WTC11 (cell line): ENCODE results near the gene SLCO4A1. TPM values are rescaled to one million over a fixed set of nuclear protein-coding genes. Genes with fewer than 3 reads are reported as not detected.

Source experiments
- ATAC-seq: fragments of 200-7000 bp; cut with Tn5 transposase; 2 replicates; pipeline ENCODE4 v1.10.0; 2021; ENCODE audit warnings: mild to moderate bottlenecking, moderate library complexity
- CTCF ChIA-PET: fragments of 300-600 bp; sonication (Branson Sonifier 250); formaldehyde crosslinking; loops from one replicate; lab custom pipeline; 2021; ENCODE audit warnings: antibody characterized with exemption; lab: Charles Lee
- POLR2A ChIA-PET: fragments of 350-600 bp; sonication (Branson Sonifier 250); formaldehyde crosslinking; loops from one replicate; lab custom pipeline; 2021; ENCODE audit warnings: antibody characterized with exemption; lab: Charles Lee
- DNase-seq: peaks from one replicate; pipeline ENCODE4 v3.0.0; 2021; ENCODE audit warnings: low spot score
- H3K27ac Mint-ChIP-seq: 2 replicates; pipeline ENCODE4 v1.8.0; 2021; ENCODE audit warnings: mixed read lengths
- H3K27me3 Mint-ChIP-seq: 2 replicates; pipeline ENCODE4 v1.8.0; 2021; ENCODE audit warnings: low read depth, mild to moderate bottlenecking, moderate library complexity, mixed read lengths
- H3K36me3 Mint-ChIP-seq: 2 replicates; pipeline ENCODE4 v1.8.0; 2021; ENCODE audit warnings: mixed read lengths
- H3K4me1 Mint-ChIP-seq: 2 replicates; pipeline ENCODE4 v1.8.0; 2022; ENCODE audit warnings: mixed read lengths
- H3K4me3 Mint-ChIP-seq: 2 replicates; pipeline ENCODE4 v1.8.0; 2021; ENCODE audit warnings: mild to moderate bottlenecking, moderate library complexity, mixed read lengths
- H3K9me3 Mint-ChIP-seq: 2 replicates; pipeline ENCODE4 v1.8.0; 2021; ENCODE audit warnings: mixed read lengths
- ATF1 ChIP-seq: sonication (generic); formaldehyde crosslinking; IDR thresholded peaks from 2 replicates; pipeline ENCODE4 v1.8.1; 2023; ENCODE audit warnings: mild to moderate bottlenecking, moderate library complexity, missing genetic modification reagents
- CBFB ChIP-seq: sonication (generic); formaldehyde crosslinking; IDR thresholded peaks from 2 replicates; pipeline ENCODE4 v1.8.1; 2022; ENCODE audit warnings: mild to moderate bottlenecking, low read depth, missing genetic modification reagents
- CREB1 ChIP-seq: sonication (generic); formaldehyde crosslinking; IDR thresholded peaks from 2 replicates; pipeline ENCODE4 v1.8.0; 2023; ENCODE audit warnings: mild to moderate bottlenecking, missing genetic modification reagents
- CREM ChIP-seq: sonication (generic); formaldehyde crosslinking; IDR thresholded peaks from 2 replicates; pipeline ENCODE4 v1.8.1; 2022; ENCODE audit warnings: mild to moderate bottlenecking, missing genetic modification reagents, moderate library complexity
- EMX1 ChIP-seq: fragments of 250-450 bp; sonication (Bioruptor Pico); IDR thresholded peaks from 2 replicates; pipeline ENCODE4 v1.8.0; 2021; ENCODE audit warnings: mild to moderate bottlenecking
- IRF1 ChIP-seq: sonication (generic); formaldehyde crosslinking; IDR thresholded peaks from 2 replicates; pipeline ENCODE4 v1.8.0; 2023; ENCODE audit warnings: missing genetic modification reagents
- JAZF1 ChIP-seq: fragments of 250-450 bp; sonication (Bioruptor Pico); IDR thresholded peaks from 2 replicates; pipeline ENCODE4 v1.9.0; 2021; ENCODE audit warnings: moderate library complexity, mild to moderate bottlenecking, inconsistent platforms
- JUN ChIP-seq: sonication (generic); formaldehyde crosslinking; IDR thresholded peaks from 2 replicates; pipeline ENCODE4 v1.8.0; 2023; ENCODE audit warnings: mild to moderate bottlenecking, missing genetic modification reagents
- MYBL2 ChIP-seq: sonication (generic); formaldehyde crosslinking; IDR thresholded peaks from 2 replicates; pipeline ENCODE4 v1.8.1; 2023; ENCODE audit warnings: mild to moderate bottlenecking, moderate library complexity, missing genetic modification reagents
- NFATC4 ChIP-seq: fragments of 250-450 bp; sonication (Bioruptor Pico); IDR thresholded peaks from 2 replicates; pipeline ENCODE4 v1.9.0; 2021; ENCODE audit warnings: mild to moderate bottlenecking
- NFYB ChIP-seq: sonication (generic); formaldehyde crosslinking; conservative IDR thresholded peaks from 2 replicates; pipeline ENCODE4 v1.8.0; 2022; ENCODE audit warnings: low read depth, missing genetic modification reagents
- NR1H2 ChIP-seq: sonication (generic); formaldehyde crosslinking; IDR thresholded peaks from 2 replicates; pipeline ENCODE4 v1.9.0; 2021; ENCODE audit warnings: mild to moderate bottlenecking, moderate library complexity, missing genetic modification reagents
- NR3C1 ChIP-seq: sonication (generic); formaldehyde crosslinking; conservative IDR thresholded peaks from 2 replicates; pipeline ENCODE4 v1.8.1; 2023; ENCODE audit warnings: low read depth, mild to moderate bottlenecking, missing genetic modification reagents
- OVOL2 ChIP-seq: fragments of 250-450 bp; sonication (Bioruptor Pico); IDR thresholded peaks from 2 replicates; pipeline ENCODE4 v1.9.0; 2021; ENCODE audit warnings: mild to moderate bottlenecking, borderline replicate concordance
- RELA ChIP-seq: sonication (generic); formaldehyde crosslinking; IDR thresholded peaks from 2 replicates; pipeline ENCODE4 v1.8.1; 2022; ENCODE audit warnings: missing genetic modification reagents, mild to moderate bottlenecking, borderline replicate concordance
- ZNF416 ChIP-seq: fragments of 250-450 bp; sonication (Bioruptor Pico); IDR thresholded peaks from 2 replicates; pipeline ENCODE4 v1.9.0; 2021; ENCODE audit warnings: mild to moderate bottlenecking, inconsistent platforms
- total RNA-seq: library from RNA; stranded (reverse); gene quantifications from 3 replicates; pipeline ENCODE4 v1.2.3, GENCODE V29; 2021
- TF ChIP-seq, protein P1 (sequence below): sonication (generic); formaldehyde crosslinking; IDR thresholded peaks from 2 replicates; pipeline ENCODE4 v1.8.1; 2022; ENCODE audit warnings: low read depth, mild to moderate bottlenecking, moderate library complexity, missing genetic modification reagents, borderline replicate concordance
- TF ChIP-seq, protein P2 (sequence below): fragments of 250-450 bp; sonication (Bioruptor Pico); IDR thresholded peaks from 2 replicates; pipeline ENCODE4 v1.9.0; 2021; ENCODE audit warnings: moderate library complexity, mild to moderate bottlenecking, inconsistent platforms, borderline replicate concordance
- TF ChIP-seq, protein P3 (sequence below): sonication (generic); formaldehyde crosslinking; IDR thresholded peaks from 2 replicates; pipeline ENCODE4 v1.8.0; 2022; ENCODE audit warnings: missing genetic modification reagents
- TF ChIP-seq, protein P4 (sequence below): sonication (generic); formaldehyde crosslinking; IDR thresholded peaks from 2 replicates; pipeline ENCODE4 v1.8.0; 2022; ENCODE audit warnings: mild to moderate bottlenecking, missing genetic modification reagents
- TF ChIP-seq, protein P5 (sequence below): sonication (generic); formaldehyde crosslinking; IDR thresholded peaks from 2 replicates; pipeline ENCODE4 v1.8.1; 2022; ENCODE audit warnings: mild to moderate bottlenecking, missing genetic modification reagents, moderate library complexity, borderline replicate concordance
- TF ChIP-seq, protein P6 (sequence below): fragments of 250-450 bp; sonication (Bioruptor Pico); conservative IDR thresholded peaks from 2 replicates; pipeline ENCODE4 v1.9.0; 2021; ENCODE audit warnings: mild to moderate bottlenecking
- TF ChIP-seq, protein P7 (sequence below): fragments of 200-600 bp; IDR thresholded peaks from 2 replicates; pipeline ENCODE4 v1.8.0; 2022; ENCODE audit warnings: antibody characterized with exemption

SLCO4A1 gene
- total RNA-seq, 1 experiment from 2014 or later: 19.9 TPM

DNA sequence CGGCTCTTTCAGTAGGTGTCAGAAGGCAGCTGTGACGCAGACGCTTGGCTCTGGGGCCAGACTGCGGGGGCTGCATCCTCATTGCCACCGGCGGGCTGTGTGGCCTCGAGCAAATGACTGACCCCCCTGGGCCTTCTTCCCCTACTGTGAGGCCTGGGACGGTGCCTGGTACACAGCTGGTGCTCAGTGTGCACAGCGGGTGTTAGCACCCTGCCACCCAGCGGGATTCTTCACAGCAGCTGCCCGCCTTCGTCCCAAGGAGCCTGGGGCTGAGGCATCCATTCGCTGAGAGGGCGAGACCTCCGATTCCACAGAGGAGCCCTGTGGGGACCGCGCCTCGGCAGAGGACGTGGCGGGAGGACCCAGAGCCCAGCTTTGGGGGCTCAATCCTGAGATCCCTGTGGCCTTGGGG, 10.6 kb downstream of the SLCO4A1 start:
- no peaks in the 10 kb centered on the region for H3K27me3 Mint-ChIP-seq
- no peak for DNase-seq
- no peak for ATAC-seq
- POLR2A ChIA-PET: interaction anchor here (0.5 kb wide), 1 partner anchor 243 kb away, joined by 3 read pairs; no protein-coding TSS in a partner anchor
- H3K27ac Mint-ChIP-seq: no peak overlapping the region
- no peaks in the 10 kb centered on the region for H3K36me3 Mint-ChIP-seq
- H3K4me1 Mint-ChIP-seq: peaks cover 18% of the 10 kb centered on the region
- no peak overlapping the region for H3K4me3 Mint-ChIP-seq
- no peaks in the 10 kb centered on the region for H3K9me3 Mint-ChIP-seq
- no peak for TF ChIP-seq JUN (CRISPR knock-in tag)
- TF ChIP-seq, protein P1, sequence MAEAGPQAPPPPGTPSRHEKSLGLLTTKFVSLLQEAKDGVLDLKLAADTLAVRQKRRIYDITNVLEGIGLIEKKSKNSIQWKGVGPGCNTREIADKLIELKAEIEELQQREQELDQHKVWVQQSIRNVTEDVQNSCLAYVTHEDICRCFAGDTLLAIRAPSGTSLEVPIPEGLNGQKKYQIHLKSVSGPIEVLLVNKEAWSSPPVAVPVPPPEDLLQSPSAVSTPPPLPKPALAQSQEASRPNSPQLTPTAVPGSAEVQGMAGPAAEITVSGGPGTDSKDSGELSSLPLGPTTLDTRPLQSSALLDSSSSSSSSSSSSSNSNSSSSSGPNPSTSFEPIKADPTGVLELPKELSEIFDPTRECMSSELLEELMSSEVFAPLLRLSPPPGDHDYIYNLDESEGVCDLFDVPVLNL (CRISPR knock-in tag): no peak
- no peak for TF ChIP-seq RELA (CRISPR knock-in tag)
- TF ChIP-seq CREB1: no peak
- TF ChIP-seq NR3C1: no peak
- TF ChIP-seq NFATC4: no peak
- TF ChIP-seq, protein P2, sequence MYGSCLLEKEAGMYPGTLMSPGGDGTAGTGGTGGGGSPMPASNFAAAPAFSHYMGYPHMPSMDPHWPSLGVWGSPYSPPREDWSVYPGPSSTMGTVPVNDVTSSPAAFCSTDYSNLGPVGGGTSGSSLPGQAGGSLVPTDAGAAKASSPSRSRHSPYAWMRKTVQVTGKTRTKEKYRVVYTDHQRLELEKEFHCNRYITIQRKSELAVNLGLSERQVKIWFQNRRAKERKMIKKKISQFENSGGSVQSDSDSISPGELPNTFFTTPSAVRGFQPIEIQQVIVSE (CRISPR knock-in tag): no peak
- no peak for TF ChIP-seq OVOL2 (CRISPR knock-in tag)
- TF ChIP-seq NFYB: no peak
- no peak for TF ChIP-seq IRF1
- TF ChIP-seq, protein P3, sequence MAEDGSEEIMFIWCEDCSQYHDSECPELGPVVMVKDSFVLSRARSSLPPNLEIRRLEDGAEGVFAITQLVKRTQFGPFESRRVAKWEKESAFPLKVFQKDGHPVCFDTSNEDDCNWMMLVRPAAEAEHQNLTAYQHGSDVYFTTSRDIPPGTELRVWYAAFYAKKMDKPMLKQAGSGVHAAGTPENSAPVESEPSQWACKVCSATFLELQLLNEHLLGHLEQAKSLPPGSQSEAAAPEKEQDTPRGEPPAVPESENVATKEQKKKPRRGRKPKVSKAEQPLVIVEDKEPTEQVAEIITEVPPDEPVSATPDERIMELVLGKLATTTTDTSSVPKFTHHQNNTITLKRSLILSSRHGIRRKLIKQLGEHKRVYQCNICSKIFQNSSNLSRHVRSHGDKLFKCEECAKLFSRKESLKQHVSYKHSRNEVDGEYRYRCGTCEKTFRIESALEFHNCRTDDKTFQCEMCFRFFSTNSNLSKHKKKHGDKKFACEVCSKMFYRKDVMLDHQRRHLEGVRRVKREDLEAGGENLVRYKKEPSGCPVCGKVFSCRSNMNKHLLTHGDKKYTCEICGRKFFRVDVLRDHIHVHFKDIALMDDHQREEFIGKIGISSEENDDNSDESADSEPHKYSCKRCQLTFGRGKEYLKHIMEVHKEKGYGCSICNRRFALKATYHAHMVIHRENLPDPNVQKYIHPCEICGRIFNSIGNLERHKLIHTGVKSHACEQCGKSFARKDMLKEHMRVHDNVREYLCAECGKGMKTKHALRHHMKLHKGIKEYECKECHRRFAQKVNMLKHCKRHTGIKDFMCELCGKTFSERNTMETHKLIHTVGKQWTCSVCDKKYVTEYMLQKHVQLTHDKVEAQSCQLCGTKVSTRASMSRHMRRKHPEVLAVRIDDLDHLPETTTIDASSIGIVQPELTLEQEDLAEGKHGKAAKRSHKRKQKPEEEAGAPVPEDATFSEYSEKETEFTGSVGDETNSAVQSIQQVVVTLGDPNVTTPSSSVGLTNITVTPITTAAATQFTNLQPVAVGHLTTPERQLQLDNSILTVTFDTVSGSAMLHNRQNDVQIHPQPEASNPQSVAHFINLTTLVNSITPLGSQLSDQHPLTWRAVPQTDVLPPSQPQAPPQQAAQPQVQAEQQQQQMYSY (CRISPR knock-in tag): no peak
- no peak for TF ChIP-seq MYBL2
- no peak for TF ChIP-seq NR1H2
- TF ChIP-seq JAZF1 (CRISPR knock-in tag): no peak
- TF ChIP-seq ATF1: no peak
- CTCF ChIA-PET: interaction anchor here (0.8 to 3.3 kb wide), 2 partner anchors 10 to 153 kb away, joined by 3 to 14 read pairs; partner anchors contain the start of gene SLCO4A1

DNA sequence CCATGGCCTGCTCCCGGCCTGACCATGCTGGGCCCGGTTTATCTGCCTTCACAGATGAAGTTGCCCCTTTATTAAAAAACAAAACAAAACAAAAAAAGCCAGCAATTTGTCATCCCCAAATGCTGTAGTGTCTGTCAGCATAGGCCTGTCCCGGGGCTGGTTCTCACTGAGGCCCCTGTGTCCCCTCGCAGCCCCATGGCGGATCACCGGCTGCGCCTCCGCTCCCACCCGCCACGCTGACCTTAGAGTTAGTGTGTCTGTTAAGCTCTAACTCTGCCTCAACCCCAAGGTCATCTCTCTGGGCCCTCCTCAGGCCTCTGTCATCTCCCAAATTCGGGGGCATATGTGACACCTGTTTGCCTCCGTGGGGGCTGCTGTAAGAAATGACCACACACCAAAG, 11.1 kb downstream of the SLCO4A1 start:
- DNase-seq: no peak
- Mint-ChIP-seq H3K27ac (0 out of 2 replicates have a peak overlapping the region, but pooled peaks have one; percentile 41), H3K27me3 (no peaks in the 10 kb centered on the region), H3K36me3 (no peaks in the 10 kb centered on the region), H3K9me3 (no peaks in the 10 kb centered on the region), H3K4me3 (no peak overlapping the region), H3K4me1 (peaks cover 18% of the 10 kb centered on the region)
- ATAC-seq: no peak
- ChIA-PET CTCF (interaction anchor here (3.3 kb wide), 1 partner anchor 11 kb away, joined by 14 read pairs; the partner anchor contains the start of gene SLCO4A1), POLR2A (interaction anchor here (0.5 kb wide), 1 partner anchor 244 kb away, joined by 3 read pairs; no protein-coding TSS in a partner anchor)
- TF ChIP-seq CBFB (no peak), ZNF416 (CRISPR knock-in tag) (no peak), JUN (CRISPR knock-in tag) (no peak), EMX1 (no peak), RELA (CRISPR knock-in tag) (no peak), ATF1 (no peak), CREM (CRISPR knock-in tag) (no peak)
- TF ChIP-seq, protein P4, sequence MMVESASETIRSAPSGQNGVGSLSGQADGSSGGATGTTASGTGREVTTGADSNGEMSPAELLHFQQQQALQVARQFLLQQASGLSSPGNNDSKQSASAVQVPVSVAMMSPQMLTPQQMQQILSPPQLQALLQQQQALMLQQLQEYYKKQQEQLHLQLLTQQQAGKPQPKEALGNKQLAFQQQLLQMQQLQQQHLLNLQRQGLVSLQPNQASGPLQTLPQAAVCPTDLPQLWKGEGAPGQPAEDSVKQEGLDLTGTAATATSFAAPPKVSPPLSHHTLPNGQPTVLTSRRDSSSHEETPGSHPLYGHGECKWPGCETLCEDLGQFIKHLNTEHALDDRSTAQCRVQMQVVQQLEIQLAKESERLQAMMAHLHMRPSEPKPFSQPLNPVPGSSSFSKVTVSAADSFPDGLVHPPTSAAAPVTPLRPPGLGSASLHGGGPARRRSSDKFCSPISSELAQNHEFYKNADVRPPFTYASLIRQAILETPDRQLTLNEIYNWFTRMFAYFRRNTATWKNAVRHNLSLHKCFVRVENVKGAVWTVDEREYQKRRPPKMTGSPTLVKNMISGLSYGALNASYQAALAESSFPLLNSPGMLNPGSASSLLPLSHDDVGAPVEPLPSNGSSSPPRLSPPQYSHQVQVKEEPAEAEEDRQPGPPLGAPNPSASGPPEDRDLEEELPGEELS: no peak
- TF ChIP-seq, protein P5, sequence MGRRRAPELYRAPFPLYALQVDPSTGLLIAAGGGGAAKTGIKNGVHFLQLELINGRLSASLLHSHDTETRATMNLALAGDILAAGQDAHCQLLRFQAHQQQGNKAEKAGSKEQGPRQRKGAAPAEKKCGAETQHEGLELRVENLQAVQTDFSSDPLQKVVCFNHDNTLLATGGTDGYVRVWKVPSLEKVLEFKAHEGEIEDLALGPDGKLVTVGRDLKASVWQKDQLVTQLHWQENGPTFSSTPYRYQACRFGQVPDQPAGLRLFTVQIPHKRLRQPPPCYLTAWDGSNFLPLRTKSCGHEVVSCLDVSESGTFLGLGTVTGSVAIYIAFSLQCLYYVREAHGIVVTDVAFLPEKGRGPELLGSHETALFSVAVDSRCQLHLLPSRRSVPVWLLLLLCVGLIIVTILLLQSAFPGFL (CRISPR knock-in tag): no peak
- TF ChIP-seq, protein P6, sequence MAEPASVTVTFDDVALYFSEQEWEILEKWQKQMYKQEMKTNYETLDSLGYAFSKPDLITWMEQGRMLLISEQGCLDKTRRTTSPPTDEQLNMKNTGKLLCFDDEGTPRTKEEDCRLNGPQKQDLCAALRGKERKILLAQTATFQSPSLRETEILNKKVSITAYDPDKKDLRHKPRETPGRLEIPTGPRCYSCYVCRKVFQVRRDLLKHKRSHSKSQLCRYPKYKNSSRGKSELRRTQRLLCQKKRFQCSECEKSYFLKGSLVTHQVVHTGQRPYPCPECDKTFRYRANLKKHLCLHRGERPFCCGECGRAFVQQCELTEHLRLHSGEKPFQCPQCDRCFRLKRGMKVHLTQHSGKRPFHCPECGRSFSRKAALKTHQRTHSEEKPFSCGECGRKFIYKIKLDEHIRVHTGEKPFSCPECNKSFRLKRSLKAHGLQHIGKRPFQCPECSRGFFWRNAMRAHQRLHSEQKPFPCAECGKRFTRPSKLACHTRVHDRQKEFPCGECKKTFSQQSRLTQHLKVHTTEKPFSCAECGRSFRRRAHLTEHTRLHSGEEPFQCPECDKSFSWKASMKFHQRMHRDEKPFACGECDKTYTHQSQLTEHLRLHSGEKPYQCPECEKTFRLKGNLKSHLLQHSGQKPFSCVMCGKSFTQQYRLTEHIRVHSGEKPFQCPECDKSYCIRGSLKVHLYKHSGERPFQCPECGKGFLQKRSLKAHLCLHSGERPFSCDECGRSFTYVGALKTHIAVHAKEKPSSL (CRISPR knock-in tag): no peak
- TF ChIP-seq, protein P7, sequence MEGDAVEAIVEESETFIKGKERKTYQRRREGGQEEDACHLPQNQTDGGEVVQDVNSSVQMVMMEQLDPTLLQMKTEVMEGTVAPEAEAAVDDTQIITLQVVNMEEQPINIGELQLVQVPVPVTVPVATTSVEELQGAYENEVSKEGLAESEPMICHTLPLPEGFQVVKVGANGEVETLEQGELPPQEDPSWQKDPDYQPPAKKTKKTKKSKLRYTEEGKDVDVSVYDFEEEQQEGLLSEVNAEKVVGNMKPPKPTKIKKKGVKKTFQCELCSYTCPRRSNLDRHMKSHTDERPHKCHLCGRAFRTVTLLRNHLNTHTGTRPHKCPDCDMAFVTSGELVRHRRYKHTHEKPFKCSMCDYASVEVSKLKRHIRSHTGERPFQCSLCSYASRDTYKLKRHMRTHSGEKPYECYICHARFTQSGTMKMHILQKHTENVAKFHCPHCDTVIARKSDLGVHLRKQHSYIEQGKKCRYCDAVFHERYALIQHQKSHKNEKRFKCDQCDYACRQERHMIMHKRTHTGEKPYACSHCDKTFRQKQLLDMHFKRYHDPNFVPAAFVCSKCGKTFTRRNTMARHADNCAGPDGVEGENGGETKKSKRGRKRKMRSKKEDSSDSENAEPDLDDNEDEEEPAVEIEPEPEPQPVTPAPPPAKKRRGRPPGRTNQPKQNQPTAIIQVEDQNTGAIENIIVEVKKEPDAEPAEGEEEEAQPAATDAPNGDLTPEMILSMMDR: no peak
